Measurements from ENCODE around the gene NIPBL.

Gene NIPBL

GRCh38 chr5:37103302-37103701 is 226.7 kb downstream of the NIPBL start:
- no peak for DNase-seq

DNA sequence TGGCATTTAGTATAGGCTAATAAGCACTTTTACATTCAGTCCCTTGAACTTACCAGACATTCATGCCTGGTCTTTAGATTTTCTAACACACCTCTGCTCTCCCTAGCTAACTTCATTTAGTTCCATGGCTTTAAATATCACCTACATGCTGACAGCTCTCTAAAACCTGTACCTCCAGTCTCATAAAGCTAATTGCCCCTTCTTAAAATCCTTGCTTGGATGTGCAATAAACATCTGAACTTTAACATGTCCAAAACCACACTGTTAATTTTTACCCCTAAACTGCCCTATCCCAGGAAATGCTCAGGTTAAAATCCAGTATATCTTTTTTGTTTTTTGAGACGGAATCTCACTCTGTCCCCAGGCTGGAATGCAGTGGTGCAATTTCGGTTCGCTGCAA is 232.8 kb downstream of the NIPBL start:
- no peak for DNase-seq

DNA sequence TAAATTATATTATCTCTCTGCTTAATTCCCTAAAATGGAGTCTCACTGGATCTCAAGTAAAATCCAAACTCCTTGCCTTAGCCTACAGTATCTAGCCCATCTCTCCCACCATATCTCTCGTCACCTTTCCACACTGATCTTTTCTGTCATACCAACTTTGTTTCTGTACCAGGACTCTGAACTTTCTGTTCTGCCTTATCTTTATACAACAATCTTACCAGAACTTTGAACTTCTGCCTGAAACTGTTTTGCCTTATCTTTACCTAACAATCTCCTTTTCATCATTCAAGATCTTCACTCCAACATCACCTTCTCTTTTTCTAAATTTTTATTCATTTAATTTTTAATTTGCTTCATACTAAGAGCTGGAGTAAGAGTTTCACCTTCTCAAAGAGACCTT is 233.6 kb downstream of the NIPBL start:
- DNase-seq, result no peak

DNA sequence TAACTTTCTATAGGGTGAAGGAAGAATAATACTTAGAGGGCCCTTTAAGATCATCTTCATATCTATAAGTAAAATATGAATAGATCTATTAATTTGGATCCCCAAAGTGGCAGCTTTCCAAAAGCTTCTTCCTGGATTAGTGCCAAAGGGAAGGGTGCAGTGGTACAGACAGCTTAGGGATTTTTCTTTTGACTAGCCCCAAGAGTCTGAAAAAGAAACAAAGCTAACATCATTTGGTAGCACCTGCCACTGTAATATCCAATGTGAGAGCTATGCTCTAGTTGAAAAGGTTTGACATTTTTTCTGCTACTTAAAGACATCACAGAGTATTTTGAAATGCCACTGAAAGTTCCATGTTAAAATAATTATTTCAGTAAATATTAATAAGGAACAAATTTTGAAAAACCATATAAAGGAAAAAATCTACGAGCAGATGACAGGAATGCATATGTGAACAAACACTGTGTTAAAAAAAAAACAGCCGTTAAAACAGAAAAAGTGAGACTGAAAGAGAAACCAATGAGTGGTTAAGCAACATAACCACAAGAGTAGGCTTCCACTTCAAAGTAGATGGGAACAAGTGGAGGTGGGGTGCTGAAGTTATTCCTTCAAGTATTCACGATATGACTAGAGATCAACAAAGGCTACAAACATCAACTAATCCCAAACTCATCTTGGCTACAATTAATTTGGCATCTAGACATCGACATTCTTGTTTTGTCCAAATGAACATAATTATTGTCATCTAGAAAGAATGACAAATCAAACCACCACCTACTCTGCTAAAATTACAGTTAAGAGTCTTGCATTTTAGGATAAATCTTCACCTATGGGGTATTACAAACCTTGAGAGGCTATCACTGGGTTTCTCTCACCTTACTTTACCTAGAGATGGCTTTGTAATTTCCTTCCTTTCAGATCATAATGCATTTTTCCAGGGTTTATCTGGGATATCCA is 235.1 kb downstream of the NIPBL start:
- no peak for DNase-seq

GRCh38 chr5:37112383-37112991 is 235.9 kb downstream of the NIPBL start:
- DNase-seq, result no peak
